Activated CD4-positive, alpha-beta T cell treated with anti-CD3 and anti-CD28 coated beads, Interleukin-2, amount 50 U/mL, for 4 hours (primary cell): ENCODE data around the gene MACROD2.

Source experiments
- DNase-seq, 2 experiments: peaks; one replicate each; pipeline ENCODE4 v3.0.0-alpha.2; 2020

Gene MACROD2

DNA sequence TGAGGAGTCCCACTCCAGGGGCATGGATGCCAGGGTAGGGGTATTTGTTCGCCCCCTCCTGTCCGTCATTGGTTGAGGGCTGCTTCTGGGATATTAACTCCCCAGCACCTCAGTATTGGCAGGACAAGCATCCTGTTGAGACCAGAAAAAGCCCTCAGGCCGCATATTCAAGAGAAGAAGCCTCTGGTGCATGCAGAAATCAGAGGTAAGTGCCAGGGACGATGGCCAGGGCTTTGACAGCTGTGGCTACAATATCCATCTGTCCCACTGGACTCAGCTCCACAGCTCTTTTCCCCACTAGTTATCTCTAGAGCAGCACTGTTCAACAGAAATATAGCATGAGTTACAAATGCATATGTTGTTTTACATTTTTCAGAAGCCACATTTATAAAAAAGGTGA, 1926.6 kb downstream of the MACROD2 start:
- no peak for DNase-seq

DNA sequence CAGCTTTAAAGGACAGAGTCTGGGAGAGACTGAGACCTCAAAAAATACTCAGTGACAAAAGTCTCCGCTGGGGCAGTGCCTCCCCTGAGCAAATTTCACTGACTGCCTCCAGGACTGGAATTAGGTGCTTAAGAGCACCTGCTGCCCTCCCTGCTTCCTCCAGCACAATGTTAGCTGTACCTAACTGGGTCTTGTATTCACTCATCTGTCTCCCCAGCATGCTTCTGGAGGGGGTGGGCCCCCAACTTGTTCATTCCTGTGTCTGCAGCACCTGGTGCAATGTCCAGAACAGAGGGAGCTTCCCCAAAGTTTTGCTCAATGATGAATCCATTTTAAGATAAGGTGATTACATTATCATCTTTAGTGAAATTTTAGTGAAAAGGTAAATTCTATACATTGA, 1927.2 kb downstream of the MACROD2 start:
- no peak for DNase-seq

DNA sequence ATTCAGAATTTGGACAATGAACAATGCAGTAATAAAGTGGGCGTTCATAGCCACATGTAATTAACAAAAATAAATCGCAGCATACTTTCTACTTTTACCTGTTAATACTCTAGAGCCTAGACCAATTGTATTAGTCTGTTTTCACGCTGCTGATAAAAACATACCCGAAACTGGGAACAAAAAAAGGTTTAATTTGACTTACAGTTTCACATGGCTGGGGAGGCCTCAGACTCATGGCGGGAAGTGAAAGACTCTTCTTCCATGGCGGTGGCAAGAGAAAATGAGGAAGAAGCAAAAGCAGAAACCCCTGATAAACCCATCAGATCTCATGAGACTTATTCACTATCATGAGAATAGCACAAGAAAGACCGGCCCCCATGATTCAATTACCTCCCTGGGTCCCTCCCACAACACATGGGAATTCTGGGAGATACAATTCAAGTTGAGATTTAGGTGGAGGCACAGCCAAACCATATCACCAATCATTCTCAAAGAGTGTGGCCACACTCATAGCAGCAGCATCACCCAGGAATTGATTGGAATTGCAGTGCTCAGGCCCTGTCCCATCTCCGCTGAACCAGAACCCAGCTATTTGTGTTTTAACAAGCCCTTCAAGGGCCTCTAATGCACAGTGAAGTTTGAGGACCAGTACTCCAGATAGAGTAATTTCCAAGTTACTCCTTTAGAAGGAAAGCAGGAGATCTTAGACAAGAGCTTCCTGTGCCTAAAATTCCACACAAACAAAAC, 1927.9 kb downstream of the MACROD2 start:
- DNase-seq: no peak

DNA sequence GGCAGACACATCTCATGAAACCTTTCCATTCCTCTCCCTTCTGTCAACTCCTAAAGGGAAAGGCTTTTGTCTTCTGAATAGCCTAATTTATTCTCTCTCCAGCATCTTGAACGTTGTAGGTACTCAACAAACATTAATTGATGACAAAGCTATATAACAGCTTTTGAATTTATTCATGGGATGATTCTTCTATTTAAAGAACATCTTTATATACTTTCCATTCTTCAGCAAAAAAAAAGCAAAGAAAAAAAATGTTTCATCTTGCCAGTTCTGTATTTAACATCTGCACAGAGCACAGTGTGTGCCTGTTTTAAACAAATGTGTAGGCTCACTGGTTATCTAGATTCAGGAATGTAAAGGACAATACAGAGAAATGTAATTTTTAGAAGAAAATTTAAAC, 1929.2 kb downstream of the MACROD2 start:
- DNase-seq: no peak

DNA sequence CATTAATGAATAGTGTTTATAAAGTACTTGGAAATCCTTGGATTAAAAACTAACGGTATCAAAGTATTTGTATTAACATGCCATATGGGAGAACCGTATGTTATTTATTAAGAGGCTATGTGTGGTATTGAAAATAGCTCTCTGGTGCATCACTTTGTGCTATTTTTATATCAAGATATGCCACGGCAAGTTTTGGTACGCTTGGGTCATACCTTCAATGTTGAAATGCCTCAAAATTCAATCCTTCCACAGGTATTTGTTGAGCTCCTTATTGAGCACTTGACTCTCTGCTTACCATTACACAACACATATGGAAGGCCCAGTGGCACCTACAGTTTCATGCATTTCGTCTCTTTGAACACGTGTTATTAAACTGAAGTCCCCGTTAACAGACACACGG, 1930.1 kb downstream of the MACROD2 start:
- no peak for DNase-seq

DNA sequence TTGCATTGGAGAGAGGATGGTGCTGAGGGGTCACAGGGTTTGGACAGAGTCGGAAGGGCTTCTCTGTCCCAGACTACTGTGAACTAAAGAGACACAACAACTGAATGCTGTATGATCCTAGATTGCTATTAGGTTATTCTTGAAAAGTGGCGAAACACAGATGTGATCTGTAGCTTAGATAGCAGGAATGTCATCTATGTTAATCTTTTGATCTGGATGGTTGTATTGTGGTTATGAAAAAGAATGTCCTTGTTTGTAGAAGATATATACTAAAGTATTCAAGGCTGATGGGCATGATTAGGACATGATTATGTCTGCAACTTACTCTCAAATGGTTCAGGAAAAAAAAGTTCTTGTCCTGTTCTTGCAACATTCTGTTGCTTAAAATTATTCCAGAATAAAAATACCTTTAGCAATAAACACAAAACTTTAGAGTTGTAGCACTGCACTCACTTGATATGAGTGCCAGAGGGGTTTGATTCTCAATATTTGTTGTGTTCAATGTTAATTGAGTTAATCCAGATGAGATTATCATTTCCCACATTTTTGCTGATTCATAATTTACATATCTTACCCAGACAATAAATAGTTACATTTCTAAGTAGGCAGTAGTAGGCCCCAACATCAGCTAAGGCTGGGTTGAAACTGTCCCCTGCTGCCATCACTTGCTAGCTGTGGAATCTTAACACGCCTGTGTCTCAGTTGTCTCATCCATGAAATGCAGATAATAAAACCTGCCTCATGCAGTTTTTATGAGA, 1932.8 kb downstream of the MACROD2 start:
- DNase-seq: no peak

DNA sequence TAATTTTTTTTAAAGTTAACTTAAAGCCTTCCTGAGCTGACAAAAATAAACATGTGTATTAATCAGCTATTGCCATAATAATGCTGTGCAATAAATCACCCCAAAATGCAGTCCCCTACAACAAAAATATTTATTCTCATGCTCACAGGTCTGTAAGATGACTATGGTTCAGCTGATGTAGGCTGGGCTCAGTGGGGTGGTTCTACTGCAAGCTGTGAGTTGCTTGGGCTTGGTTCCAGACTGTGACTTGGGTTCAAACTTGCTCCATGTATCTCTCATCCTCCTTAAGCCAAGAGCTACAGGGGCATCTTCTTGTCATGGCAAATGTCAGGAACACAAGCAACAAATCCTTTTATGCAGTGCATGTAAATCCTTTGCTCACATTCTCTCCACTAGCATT, 1933.6 kb downstream of the MACROD2 start:
- DNase-seq: no peak

DNA sequence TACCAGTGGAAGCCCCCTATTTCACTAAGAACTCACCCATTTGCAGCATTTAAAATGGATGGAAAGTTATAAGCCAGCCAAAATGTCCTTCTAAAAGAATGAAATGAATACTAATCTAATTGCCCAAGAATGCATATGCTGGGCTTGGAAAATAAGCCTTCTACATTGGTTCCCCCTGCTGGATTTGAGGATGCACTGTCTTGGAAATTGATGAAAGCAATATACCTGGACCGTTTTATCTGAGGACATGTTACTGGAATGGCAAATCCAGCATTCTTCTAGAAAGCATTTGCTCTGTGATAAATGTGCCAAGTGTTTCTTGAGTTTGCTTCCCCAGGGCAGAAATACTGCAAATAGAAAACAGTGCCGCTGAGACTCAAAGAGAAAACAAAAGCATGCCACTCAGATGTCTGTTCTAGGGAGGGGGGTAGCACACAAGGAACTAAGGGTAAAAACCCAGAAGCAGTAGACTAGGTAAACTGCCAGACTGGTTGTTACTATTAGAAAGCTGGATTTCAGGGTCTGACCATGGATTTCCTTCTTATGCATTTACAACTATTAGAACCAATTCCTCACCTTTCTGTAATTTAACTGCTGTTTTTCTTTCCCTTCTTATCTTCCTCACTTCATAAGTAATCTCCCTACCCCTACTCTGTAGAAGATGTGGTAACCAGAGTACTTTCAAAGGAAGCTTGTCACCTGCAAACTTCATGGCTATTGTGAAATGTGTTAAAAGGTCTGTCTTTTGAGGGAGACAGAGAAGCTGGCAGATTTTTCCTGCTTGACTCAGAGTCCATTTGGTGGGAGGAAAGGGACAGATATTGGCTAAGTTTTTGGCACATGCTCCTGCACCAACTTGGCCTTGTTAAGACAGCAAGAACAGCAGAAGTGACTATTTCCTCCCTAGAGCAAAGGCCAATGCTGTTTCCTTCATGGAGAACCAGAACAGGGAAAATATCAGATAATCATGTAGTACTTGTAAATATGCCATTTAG, 1935.3 kb downstream of the MACROD2 start:
- no peak for DNase-seq

DNA sequence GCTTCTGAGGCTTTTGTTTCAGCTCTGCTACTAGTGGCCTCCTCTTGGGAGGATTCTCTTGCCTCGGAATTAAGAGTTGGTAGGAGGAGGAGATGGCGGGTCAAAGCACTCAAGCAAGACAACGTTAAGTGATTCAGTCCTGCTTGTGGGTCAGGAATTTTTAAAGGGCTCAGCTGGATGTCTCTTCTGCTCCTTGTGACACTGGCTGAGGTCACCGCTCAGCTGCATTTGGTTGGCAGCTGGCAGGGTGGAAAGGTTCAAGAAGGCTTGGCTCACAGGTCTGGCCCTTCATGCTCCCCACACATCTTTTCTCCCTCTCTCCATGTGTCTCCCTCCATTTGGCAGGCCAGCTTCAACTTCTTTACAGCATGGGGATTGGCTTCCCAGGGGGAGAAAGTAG, 1936.6 kb downstream of the MACROD2 start:
- DNase-seq: no peak

DNA sequence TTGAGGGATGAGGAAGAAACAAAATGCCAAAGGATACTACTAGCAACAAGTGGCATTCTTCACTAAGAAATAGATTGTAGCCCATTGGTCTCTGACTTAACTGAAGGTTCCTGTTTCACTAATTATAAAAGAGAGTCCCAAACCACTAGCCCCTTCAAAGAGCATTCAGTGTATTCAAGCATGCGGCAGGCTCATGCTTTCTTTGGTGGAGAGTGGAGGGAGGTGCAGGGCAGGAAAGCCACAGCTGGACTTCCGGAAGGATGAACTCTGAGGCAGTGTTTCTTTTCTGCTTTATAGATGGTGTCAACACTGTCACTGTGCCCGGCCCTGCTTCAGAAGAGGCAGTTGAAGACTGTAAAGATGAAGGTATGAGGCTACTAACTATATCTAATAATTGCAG, 1941.9 kb downstream of the MACROD2 start:
- DNase-seq: no peak

DNA sequence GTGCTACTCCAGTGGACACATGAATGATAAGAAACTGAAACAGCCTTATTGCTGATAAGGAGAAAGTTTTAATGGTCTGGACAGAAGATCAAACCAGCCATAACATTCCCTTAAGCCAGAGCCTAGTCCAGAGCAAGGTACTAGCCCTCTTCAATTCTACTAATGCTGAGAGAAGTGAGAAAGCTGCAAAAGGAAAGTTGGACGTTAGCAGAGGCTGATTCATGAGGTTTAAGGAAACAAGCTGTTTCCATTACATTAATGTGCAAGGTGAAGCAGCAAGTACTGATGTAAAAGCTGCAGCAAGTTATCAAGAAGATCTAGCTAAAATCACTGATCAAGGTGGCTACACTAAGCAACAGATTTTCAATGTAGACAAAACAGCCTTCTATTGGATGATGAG, 1943.5 kb downstream of the MACROD2 start:
- no peak for DNase-seq

DNA sequence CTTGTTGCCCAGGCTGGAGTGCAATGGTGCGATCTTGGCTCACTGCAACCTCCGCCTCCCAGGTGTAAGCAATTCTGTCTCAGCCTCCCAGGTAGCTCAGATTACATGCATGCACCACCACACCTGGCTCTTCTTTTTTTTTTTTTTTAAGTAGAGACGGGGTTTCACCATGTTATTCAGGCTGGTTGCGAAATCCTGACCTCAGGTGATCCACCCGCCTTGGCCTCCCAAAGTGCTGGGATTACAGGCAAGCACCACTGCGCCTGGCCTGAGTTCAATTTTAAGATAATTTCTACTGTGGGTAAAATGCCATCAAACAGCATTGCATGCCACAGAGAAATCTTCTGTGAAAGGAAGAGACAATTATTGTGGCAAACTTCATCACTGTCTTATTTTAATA, 1944.8 kb downstream of the MACROD2 start:
- no peak for DNase-seq

DNA sequence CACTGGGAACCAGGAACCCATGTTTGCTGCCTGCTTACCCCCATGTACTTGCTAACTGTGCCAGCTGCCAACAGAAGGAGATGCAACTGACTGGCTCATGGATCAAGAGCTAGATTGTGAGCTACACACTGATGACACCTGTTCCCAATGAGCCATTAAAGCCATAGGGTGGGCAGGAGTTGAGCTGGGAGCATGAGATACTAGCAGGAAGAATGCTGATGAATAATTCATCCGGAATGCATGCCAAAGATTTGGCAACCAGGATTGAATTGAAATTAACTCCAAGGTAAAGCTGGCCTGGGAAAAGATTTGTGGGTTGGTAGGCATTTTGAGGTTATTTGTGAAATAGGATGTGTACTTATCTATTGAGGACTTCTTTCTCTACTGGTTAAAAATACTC, 1946.8 kb downstream of the MACROD2 start:
- no peak for DNase-seq

DNA sequence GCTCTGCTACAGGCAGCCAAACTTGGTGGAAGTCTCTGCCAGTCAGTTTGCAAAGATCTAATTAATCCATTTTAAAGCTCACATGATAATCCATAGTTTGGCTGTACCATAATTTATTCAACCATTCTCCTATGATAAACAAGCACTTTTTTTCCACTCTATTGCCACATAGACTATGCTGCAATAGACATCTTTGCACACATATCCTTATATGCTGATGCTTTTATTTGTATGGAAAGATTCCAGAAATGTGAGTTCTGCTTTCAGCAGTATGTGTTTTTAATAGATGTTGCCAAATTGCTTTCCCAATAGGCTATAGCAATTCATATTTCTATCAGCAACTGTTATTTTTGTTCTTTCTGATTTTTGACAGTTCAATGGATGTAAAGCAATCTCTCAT, 1950.0 kb downstream of the MACROD2 start:
- no peak for DNase-seq

DNA sequence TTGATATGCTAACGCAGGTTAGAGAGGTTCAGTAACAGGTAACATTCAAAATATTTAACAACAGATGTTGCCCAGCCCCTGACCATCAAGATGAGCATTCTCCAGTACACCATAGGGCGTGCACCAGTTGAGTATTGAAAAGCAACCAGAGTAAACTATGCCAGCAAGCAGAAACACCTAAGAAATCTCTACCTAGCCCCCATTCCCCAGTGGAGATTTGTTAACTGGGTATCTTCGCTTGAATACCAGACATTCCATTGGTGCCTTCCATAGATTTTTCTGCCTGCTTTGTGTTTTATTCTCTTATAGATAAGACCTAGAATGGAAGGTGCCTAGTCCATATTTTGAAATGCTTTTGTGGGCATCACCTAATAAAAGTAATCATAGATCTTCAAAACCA, 1954.1 kb downstream of the MACROD2 start:
- no peak for DNase-seq

DNA sequence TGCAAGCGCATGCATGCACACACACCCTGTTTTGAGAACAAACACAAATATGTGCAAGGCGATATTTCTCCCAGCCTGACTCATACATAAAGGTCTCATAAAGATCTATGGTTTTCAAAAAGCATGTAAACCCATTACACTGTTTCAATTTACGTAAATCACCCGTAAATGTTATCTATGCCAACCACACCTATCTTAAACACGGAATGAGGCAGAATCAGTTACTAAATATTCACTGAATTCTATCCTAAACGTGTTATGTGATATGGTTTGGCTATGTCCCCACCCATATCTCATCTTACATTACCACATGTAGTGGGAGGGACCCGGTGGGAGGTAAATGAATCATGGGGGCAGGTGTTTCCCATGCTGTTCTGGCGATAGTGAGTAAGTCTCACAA, 1956.3 kb downstream of the MACROD2 start:
- no peak for DNase-seq

DNA sequence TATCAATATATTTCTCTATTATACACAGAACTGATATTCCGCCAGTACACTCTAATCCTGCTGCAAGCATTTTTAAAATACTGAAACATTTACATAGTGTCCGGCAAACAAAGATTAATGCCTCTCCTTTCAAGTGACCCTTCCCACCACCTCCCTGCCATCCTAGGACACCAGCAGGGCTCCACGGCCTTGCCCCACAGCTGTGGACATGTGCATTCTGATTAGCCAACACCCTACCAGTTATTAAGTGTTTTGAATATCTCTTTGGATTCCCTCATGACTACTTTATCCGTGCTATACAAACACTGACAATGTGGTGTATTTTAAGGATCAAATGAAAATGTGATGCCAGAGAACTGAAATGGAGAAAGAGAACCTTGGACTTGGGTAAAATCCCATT, 1962.8 kb downstream of the MACROD2 start:
- DNase-seq: no peak

DNA sequence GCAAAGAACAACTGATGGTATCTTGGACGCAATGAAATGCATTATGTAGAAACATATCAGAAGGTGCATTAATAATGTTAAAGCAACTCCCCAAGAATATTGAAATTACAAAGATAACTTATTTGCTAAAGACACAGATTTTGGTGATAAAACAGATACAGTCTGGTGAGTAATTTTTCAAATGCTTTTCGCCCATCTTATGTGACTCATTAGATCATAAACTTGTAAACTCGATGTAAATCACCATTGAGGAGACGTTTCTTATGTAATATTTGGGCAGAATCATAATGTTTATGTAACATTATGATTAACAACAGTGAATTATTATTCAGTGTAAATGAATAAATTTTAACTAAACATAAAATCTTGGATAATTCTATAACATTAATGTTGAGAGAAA, 1969.8 kb downstream of the MACROD2 start:
- no peak for DNase-seq

DNA sequence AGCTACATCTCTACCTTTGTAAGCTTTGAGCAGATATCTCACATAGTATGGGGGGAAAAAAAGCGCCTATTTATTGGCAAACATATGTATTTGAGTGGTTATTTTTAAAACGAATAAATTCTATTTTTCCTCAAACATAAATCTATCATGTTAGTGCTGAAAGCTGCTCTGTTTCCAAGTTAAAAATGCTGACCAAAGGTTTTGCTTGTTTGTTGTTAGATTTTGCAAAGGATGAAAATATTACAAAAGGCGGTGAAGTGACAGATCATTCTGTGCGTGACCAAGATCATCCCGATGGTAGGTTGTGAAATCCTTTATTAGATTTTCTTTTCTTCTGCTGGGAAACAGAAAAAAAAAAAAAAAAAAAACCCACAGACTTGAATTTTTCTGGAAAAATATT, 1972.0 kb downstream of the MACROD2 start:
- no peak for DNase-seq

DNA sequence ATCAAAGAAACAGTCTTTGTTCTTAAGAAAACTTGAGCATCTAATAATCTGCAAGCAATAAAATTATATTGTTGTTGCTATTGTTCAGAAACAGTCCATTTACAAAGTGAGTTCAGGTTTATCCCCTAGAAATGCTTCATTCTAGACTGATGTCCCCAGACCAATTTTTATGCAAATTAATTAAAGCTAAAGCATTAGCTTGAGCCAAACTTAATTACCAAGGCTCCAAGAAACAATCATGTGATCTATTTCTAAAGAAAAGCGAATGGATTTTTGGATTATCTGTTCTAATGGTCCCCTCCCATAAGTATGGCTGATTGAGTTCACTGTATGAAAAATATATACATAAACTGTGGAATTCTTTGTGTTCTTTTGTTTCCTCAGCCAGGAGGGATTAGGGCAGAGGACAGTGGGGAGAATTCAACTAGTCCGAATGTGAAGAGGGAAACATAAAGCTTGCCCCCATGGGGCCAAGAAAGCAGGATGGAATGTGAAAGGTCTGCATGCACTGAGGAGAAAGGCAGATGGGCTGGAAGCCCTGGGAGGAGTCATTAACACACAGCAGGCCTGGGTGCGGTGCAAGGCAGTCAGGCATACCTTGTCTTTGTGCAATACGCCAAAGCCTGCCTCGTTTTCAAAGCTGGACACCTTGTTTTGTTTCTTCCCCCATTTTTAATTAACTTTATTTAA, 1980.9 kb downstream of the MACROD2 start:
- DNase-seq: no peak

DNA sequence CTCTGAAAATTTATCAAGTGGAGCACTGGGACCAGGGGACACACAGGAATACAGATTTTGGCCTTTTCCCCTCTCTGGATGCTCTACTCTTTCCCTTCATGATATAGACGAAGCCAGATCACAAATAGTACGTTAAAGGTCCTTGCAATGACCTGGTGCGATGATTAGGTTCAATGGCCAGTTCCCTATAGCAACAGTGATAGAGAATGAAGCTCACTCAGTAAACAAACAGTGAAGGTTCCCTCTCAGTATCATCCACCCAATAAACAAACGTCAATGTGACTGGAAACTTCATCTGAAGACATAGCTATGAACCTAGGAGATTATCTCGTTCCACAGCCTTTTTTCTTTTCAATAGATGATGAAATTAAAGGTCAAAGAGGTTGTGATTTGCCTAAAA, 1981.7 kb downstream of the MACROD2 start:
- DNase-seq: no peak

DNA sequence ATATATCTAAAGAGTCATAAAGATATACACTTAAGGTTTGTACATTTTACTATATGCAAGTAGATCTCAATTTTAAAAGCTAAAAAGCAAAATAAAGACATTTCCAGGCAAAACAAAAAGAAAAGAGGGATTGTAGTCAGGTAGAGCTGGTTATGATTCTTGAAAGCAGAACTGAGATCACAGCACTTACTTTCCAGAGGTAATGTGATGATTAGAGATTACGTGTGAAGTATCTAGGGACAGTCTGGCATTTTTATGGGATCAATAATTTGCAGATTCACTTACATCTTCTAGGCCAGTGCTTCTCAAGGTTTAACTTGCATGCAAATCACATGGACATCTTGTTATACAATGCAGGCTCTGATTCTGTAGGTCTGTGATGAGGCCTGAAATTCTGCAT, 1982.4 kb downstream of the MACROD2 start:
- DNase-seq: no peak
